Neural progenitor cell (in vitro differentiated cells): Measurements from ENCODE around the gene VWA3A.

Source experiments
- CTCF ChIP-seq: fragments of 200-600 bp; sonication (generic); IDR thresholded peaks from 2 replicates; pipeline ENCODE4 v1.5.1; 2017; ENCODE audit warnings: antibody characterized with exemption, mild to moderate bottlenecking
- EZH2 ChIP-seq: fragments of 200-600 bp; sonication (generic); IDR thresholded peaks from 2 replicates; pipeline ENCODE4 v1.6.1; 2017; ENCODE audit warnings: antibody characterized with exemption, mild to moderate bottlenecking, moderate library complexity
- EZH2phosphoT487 ChIP-seq: fragments of 200-600 bp; sonication (generic); IDR thresholded peaks from 2 replicates; pipeline ENCODE4 v1.6.1; 2017; ENCODE audit warnings: antibody characterized with exemption

DNA sequence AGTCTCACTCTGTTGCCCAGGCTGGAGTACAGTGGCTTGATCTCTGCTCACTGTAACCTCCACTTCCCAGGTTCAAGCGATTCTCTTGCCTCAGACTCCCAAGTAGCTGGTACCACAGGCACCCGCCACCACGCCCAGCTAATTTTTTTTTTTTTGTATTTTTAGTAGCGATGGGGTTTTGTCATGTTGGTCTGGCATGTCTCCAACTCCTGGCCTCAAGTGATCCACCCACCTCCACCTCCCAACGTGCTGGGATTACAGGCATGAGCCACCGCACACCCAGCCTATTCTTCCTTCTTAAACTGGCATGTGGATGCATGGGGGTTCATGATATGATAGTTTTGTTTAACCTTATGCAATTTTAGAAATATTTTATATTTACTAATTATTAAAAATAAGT lies 39.4 kb upstream of the VWA3A start:
- no peak for TF ChIP-seq CTCF
- no peak for TF ChIP-seq EZH2
- no peak for TF ChIP-seq EZH2phosphoT487
